OCI-LY3 (cell line): ENCODE results near the gene BAG3.

Experiments
- EZH2phosphoT487 ChIP-seq: fragments of 200-600 bp; shearing (Covaris generic); IDR thresholded peaks from 2 replicates; pipeline ENCODE4 v1.6.1; 2018; ENCODE audit warnings: antibody characterized with exemption, mixed run types, low read depth
- TF ChIP-seq, protein P1 (sequence below): fragments of 200-600, 300-600 bp; sonication (generic); IDR thresholded peaks from 2 replicates; pipeline ENCODE4 v1.5.1; 2014; ENCODE audit warnings: antibody characterized with exemption, low read length, low read depth

DNA sequence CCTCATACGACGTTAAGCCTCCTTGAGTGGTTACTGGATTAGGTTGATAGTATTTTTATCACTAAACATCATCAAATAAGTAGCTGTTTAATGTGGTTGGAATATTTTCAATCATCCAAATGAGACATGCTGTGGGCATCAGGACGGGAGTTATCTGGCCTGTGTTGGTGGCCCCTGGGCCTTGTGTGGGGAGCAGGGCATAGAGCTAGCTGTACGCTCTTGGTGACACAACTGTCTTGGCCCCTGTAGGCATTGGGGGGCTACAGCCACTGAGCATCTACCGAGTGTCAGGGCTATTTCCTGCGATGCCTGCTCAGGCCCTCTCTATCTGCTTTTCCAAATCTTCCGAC, 28.3 kb downstream of the BAG3 start:
- no peak for TF ChIP-seq EZH2phosphoT487
- TF ChIP-seq, protein P1, sequence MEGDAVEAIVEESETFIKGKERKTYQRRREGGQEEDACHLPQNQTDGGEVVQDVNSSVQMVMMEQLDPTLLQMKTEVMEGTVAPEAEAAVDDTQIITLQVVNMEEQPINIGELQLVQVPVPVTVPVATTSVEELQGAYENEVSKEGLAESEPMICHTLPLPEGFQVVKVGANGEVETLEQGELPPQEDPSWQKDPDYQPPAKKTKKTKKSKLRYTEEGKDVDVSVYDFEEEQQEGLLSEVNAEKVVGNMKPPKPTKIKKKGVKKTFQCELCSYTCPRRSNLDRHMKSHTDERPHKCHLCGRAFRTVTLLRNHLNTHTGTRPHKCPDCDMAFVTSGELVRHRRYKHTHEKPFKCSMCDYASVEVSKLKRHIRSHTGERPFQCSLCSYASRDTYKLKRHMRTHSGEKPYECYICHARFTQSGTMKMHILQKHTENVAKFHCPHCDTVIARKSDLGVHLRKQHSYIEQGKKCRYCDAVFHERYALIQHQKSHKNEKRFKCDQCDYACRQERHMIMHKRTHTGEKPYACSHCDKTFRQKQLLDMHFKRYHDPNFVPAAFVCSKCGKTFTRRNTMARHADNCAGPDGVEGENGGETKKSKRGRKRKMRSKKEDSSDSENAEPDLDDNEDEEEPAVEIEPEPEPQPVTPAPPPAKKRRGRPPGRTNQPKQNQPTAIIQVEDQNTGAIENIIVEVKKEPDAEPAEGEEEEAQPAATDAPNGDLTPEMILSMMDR, result no peak
